Activated naive CD8-positive, alpha-beta T cell treated with anti-CD3 and anti-CD28 coated beads for 36 hours (primary cell): ENCODE results near the gene KDM4C. TPM values are rescaled to one million over a fixed set of nuclear protein-coding genes. Genes with fewer than 3 reads are reported as not detected.
"Not testable (repeated sequence)": the region's sequence is repeated elsewhere in the genome, so short reads cannot be mapped to it uniquely, and the experiment has no call there.

Source experiments
- DNase-seq: peaks from one replicate; pipeline ENCODE4 v3.0.0; 2021
- H3K27ac Mint-ChIP-seq: one replicate; pipeline ENCODE4 v1.8.0; 2022; ENCODE audit warnings: mild to moderate bottlenecking, moderate library complexity, mixed read lengths
- H3K27me3 Mint-ChIP-seq: one replicate; pipeline ENCODE4 v1.8.0; 2022; ENCODE audit warnings: mild to moderate bottlenecking, mixed read lengths
- H3K36me3 Mint-ChIP-seq: one replicate; pipeline ENCODE4 v1.8.0; 2021; ENCODE audit warnings: mild to moderate bottlenecking, mixed read lengths
- H3K4me1 Mint-ChIP-seq: one replicate; pipeline ENCODE4 v1.8.0; 2021; ENCODE audit warnings: mixed read lengths
- H3K4me3 Mint-ChIP-seq: one replicate; pipeline ENCODE4 v1.8.0; 2022; ENCODE audit warnings: mild to moderate bottlenecking, moderate library complexity, mixed read lengths
- H3K9me3 Mint-ChIP-seq: one replicate; pipeline ENCODE4 v1.8.0; 2022; ENCODE audit warnings: mixed read lengths
- total RNA-seq, 2 experiments: library from RNA; stranded (reverse); gene quantifications; one replicate each; pipeline ENCODE4 v1.2.3, GENCODE V29; 2021

The KDM4C gene
- total RNA-seq, 2 experiments from 2014 or later: 22.7 to 22.9 TPM

DNA sequence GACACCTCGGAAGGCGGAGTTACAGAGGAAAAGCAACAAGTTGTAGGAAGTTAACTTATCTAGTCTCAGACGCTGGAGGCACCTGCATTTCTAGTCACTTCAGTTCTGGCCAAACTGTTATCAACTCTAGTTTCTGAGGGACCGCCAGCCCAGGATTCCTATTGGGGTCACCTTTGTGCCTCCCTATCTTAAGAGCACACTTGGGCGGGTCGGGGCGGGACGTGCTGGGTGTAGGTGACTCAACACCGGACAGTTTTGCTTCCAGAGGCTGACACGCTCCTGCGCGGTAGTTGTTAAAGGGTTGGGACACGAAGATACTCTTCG lies 679 bp upstream of the KDM4C start:
- H3K9me3 Mint-ChIP-seq: no peaks in the 10 kb centered on the region
- H3K4me1 Mint-ChIP-seq: peaks cover 21% of the 10 kb centered on the region
- peak overlapping the region; percentile 97 for H3K4me3 Mint-ChIP-seq
- peaks cover 4% of the 10 kb centered on the region for H3K36me3 Mint-ChIP-seq
- H3K27me3 Mint-ChIP-seq: peaks cover 6% of the 10 kb centered on the region
- H3K27ac Mint-ChIP-seq: peak overlapping the region; percentile 100
- DNase-seq: no peak

GRCh38 chr9:6758248-6758497 lies 400 bp downstream of the KDM4C start:
- H3K4me3 Mint-ChIP-seq: peak overlapping the region; percentile 93
- peaks cover 6% of the 10 kb centered on the region for H3K27me3 Mint-ChIP-seq
- peak overlapping the region; percentile 90 for H3K27ac Mint-ChIP-seq
- H3K36me3 Mint-ChIP-seq: peaks cover 10% of the 10 kb centered on the region
- H3K4me1 Mint-ChIP-seq: peaks cover 23% of the 10 kb centered on the region
- peaks cover 2% of the 10 kb centered on the region for H3K9me3 Mint-ChIP-seq
- no peak for DNase-seq

DNA sequence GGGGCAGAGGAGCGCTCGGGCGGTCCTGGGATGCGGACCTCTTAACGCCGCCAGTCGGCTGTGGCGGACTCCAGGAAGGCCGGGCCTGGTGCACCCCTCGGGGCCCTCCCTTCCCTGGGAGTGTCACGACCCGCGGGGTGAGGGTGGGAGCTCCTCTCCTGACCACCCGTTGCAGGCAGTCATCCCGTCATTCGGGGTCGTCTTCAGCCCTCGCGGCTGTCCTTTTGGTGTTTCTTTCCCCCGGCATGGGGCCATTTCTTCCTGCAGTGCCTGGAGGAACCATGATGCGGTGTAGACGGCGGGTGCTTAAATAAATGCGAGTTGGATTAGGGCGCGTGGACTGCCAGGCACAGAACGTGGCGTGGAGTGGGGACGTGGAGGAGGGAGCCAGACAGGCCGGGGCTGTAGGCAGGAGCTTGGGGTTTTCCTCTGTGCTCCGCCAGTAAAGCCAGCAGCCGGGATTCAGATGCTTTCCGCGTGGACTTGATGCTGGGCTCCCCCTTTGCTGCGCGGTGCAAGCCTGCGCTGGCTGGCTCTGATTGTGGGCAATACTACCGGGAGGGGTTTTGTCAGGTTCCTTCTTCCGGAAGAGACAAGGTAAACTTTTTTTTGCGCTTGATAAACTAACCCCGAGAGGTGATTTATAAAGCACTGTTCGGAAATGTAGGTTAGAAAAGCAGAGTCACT lies 868 bp downstream of the KDM4C start:
- peak; percentile 58 for DNase-seq
- Mint-ChIP-seq H3K27me3 (peaks cover 6% of the 10 kb centered on the region), H3K4me1 (peaks cover 28% of the 10 kb centered on the region), H3K4me3 (peak overlapping the region; percentile 93), H3K27ac (peak overlapping the region; percentile 90), H3K36me3 (peaks cover 14% of the 10 kb centered on the region), H3K9me3 (peaks cover 6% of the 10 kb centered on the region)

DNA sequence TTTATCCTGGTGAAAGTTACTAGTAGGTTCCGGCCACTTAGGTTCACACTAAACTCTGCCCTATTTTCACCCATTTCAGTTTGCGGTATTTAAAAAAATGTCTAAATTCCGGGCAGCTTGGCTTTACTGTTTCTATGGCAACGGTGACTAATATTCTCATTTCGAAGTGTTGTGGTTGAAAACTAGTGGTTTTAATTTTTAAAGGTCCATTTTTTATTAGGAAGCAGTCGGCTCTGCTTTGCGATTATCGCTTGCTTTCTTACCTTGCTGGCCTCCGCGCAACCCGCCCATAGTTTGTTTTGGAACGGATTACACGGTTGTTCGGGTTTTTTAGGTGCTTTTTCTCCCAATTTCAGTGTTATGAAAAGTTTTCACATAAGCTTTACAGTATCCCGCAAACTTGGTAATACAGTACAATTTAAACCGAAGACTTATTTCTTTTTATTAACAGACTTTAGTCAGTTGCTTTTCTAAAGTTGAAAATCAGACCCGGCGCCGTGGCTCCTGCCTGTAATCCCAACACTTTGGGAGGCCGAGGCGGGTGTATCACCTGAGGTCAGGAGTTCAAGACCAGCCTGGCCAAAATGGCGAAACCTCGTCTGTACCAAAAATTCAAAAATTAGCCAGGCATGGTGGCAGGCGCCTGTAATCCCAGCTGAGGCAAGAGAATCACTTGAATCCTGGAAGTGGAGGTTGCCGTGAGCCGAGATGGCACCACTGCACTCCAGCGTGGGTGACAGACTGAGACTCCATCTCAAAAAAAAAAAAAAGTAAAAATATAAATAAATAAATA lies 1.6 kb downstream of the KDM4C start:
- Mint-ChIP-seq H3K27ac (peak overlapping the region; percentile 90), H3K9me3 (peaks cover 6% of the 10 kb centered on the region), H3K36me3 (peaks cover 14% of the 10 kb centered on the region), H3K4me3 (peak overlapping the region; percentile 93), H3K27me3 (peaks cover 6% of the 10 kb centered on the region), H3K4me1 (peaks cover 36% of the 10 kb centered on the region)
- DNase-seq: peak; percentile 32

- Mint-ChIP-seq H3K9me3 (peaks cover 6% of the 10 kb centered on the region), H3K36me3 (peaks cover 18% of the 10 kb centered on the region), H3K4me3 (no peak overlapping the region), H3K4me1 (peaks cover 46% of the 10 kb centered on the region), H3K27me3 (peaks cover 6% of the 10 kb centered on the region), H3K27ac (no peak overlapping the region)
- no peak for DNase-seq
These were observed 3.5 kb downstream of the KDM4C start for GRCh38 chr9:6761306-6761705.

DNA sequence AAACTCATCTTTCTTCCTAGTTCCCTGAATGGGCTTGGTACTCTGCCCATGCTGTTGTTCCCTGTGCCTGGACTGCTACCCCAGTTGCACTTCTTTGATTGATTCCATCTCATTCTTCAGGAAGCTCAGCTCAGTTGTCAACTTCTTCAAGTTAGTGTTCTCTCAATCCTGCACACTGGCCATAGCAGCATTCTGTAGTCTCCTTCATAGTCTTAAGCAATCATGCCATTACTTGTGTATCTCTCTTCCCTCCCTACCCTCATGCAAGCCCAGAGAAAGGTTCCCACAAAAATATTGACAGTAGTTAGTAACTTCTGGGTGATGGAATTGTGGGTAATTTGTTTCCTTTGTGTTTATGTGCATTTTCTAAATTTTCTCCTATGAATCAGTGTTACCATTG lies 5.5 kb downstream of the KDM4C start:
- H3K9me3 Mint-ChIP-seq: peaks cover 6% of the 10 kb centered on the region
- H3K27ac Mint-ChIP-seq: peak overlapping the region; percentile 57
- H3K27me3 Mint-ChIP-seq: peaks cover 3% of the 10 kb centered on the region
- peak overlapping the region; percentile 0 for H3K4me3 Mint-ChIP-seq
- peaks cover 48% of the 10 kb centered on the region for H3K4me1 Mint-ChIP-seq
- H3K36me3 Mint-ChIP-seq: peaks cover 16% of the 10 kb centered on the region
- DNase-seq: no peak

- no peak for DNase-seq
- Mint-ChIP-seq H3K4me3 (peak overlapping the region; percentile 0), H3K27ac (no peak overlapping the region), H3K9me3 (peaks cover 6% of the 10 kb centered on the region), H3K36me3 (peaks cover 16% of the 10 kb centered on the region), H3K27me3 (peaks cover 3% of the 10 kb centered on the region), H3K4me1 (peaks cover 49% of the 10 kb centered on the region)
These were observed 6.2 kb downstream of the KDM4C start for GRCh38 chr9:6764011-6764410.

DNA sequence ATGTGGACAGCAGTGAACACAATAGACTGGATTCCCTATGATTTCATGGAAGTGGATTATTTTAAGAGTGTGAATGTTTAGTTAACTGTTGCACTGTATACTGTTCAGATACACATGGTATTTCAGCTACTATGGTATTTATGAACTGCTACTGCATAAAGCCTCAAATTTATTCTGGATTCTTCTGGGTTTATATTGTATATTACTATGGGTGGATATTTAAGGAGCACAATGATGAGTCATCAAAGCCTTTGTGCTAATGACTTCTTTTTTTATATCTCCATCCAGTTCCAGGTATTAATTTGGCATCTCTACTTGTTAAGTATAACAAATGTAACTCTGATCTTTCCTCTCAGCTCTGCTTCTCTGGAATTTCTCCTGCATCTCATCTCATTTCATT lies 6.8 kb downstream of the KDM4C start:
- H3K9me3 Mint-ChIP-seq: peaks cover 6% of the 10 kb centered on the region
- peaks cover 16% of the 10 kb centered on the region for H3K36me3 Mint-ChIP-seq
- H3K27ac Mint-ChIP-seq: no peak overlapping the region
- DNase-seq: no peak
- no peaks in the 10 kb centered on the region for H3K27me3 Mint-ChIP-seq
- H3K4me1 Mint-ChIP-seq: peaks cover 54% of the 10 kb centered on the region
- H3K4me3 Mint-ChIP-seq: no peak overlapping the region

- no peak for DNase-seq
- Mint-ChIP-seq H3K27me3 (no peaks in the 10 kb centered on the region), H3K36me3 (peaks cover 16% of the 10 kb centered on the region), H3K4me3 (no peak overlapping the region), H3K27ac (peak overlapping the region; percentile 8), H3K4me1 (peaks cover 54% of the 10 kb centered on the region), H3K9me3 (peaks cover 6% of the 10 kb centered on the region)
These were observed 7.2 kb downstream of the KDM4C start for GRCh38 chr9:6764950-6765349.

DNA sequence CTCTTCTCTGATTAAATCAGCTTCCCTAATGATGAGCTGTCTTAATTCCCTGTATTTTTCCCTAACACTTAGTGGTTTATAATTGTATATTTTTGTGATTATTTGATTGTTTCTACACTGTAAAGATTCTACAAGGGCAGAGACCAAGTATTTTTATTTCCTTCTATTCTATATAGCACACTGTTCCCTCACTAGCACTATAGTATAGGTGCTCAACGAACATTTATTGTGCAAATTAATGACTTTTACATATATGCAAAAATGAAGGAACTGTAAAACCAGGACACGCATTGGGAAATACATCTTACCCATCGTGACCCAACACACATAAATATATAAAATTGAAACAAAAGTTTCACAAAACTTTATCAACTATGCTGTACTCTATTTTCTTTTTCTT lies 7.6 kb downstream of the KDM4C start:
- Mint-ChIP-seq H3K27me3 (no peaks in the 10 kb centered on the region), H3K9me3 (peaks cover 6% of the 10 kb centered on the region), H3K27ac (no peak overlapping the region), H3K36me3 (peaks cover 16% of the 10 kb centered on the region), H3K4me1 (peaks cover 51% of the 10 kb centered on the region), H3K4me3 (no peak overlapping the region)
- DNase-seq: no peak

DNA sequence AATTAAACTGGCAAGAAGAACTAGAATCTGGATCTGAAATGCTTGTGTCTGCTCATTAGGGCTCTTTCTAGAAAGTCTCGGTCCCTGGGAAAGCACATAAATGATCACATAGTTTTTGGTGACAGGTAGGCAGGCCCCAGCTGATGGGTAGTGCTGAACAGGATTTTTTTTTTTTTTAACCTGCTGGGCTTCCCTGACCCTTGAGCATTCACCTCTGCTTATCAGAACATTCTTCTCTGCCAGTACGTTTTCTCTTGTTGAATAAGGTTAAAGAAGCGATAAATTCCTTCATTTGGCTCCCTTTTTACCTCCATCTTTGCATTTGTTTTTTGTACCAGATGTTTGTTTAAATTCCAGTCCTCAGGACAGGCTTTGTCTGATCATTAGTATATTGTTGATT lies 8.8 kb downstream of the KDM4C start:
- Mint-ChIP-seq H3K36me3 (peaks cover 16% of the 10 kb centered on the region), H3K9me3 (peaks cover 6% of the 10 kb centered on the region), H3K4me1 (peaks cover 44% of the 10 kb centered on the region), H3K4me3 (no peak overlapping the region), H3K27ac (no peak overlapping the region), H3K27me3 (no peaks in the 10 kb centered on the region)
- DNase-seq: no peak

DNA sequence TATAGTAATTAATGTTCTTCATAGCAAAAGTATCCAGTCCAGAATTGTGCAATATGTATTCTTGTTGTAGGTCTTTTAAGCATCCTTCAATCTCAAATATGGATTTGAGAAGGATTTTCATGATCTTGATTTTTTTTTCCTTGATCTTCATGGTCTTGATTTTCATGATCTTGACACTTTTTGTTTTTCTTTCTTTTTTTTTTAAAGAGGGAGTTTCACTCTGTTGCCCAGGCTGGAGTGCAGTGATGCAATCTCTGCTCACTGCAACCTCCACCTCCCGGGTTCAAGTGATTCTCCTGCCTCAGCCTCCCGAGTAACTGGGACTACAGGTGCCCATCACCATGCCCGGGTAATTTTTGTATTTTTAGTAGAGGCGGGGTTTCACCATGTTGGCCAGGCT lies 10.8 kb downstream of the KDM4C start:
- not testable (repeated sequence) for DNase-seq, H3K27ac Mint-ChIP-seq, H3K36me3 Mint-ChIP-seq, H3K4me3 Mint-ChIP-seq, H3K9me3 Mint-ChIP-seq, H3K27me3 Mint-ChIP-seq
- peaks cover 34% of the 10 kb centered on the region for H3K4me1 Mint-ChIP-seq

- Mint-ChIP-seq H3K36me3 (peaks cover 8% of the 10 kb centered on the region), H3K4me3 (no peak overlapping the region), H3K27ac (no peak overlapping the region), H3K9me3 (no peaks in the 10 kb centered on the region), H3K4me1 (peaks cover 14% of the 10 kb centered on the region), H3K27me3 (no peaks in the 10 kb centered on the region)
- no peak for DNase-seq
These were observed 13.9 kb downstream of the KDM4C start for GRCh38 chr9:6771722-6772121.

DNA sequence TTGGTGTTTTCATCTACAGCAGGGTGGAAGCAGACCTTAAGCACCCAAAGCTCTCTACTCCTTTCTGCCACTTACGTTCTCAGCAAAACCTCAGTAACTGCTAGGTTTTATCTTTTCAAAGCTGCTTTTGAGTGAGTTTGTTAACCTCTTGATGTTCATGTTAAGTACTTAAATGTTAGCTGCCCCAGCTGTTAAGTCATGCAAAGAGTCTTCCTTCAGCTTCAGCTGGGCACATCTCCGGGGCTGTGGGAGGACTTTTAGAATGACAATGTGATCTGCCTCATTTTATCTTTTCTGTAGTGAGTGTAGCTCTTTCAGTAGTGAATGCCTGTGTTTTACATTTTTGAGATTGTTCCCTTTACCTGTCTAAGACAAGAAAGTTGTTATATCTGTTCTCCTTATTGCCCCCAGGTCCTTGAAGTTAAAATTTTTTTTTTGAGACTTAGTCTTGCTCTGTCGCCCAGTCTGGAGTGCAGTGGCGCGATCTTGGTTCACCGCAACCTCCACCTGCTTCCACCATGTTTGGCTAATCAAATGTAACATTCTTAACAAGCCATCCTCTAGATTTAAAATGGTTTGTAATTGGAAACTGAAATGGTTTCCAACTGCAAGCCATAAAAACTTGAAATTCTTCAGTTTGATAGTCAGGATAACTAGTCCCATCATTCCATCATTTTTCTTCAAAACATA lies 19.6 kb downstream of the KDM4C start:
- peak overlapping the region; percentile 53 for H3K4me3 Mint-ChIP-seq
- peak overlapping the region; percentile 30 for H3K27ac Mint-ChIP-seq
- H3K36me3 Mint-ChIP-seq: peaks cover 16% of the 10 kb centered on the region
- no peaks in the 10 kb centered on the region for H3K27me3 Mint-ChIP-seq
- DNase-seq: no peak
- peaks cover 32% of the 10 kb centered on the region for H3K4me1 Mint-ChIP-seq
- H3K9me3 Mint-ChIP-seq: no peaks in the 10 kb centered on the region

GRCh38 chr9:6779417-6780241 lies 21.9 kb downstream of the KDM4C start:
- Mint-ChIP-seq H3K27ac (no peak overlapping the region), H3K36me3 (peaks cover 16% of the 10 kb centered on the region), H3K4me1 (peaks cover 51% of the 10 kb centered on the region), H3K9me3 (no peaks in the 10 kb centered on the region), H3K27me3 (no peaks in the 10 kb centered on the region), H3K4me3 (no peak overlapping the region)
- no peak for DNase-seq
